GM19463 (cell line): ENCODE data around the gene OSBPL2.

Experiments
- ATAC-seq: cut with Tn5 transposase; IDR thresholded peaks from one replicate; pipeline ENCODE4 v1.9.1; 2021; ENCODE audit warnings: mild to moderate bottlenecking, moderate library complexity; ENCODE audit not compliant: unreplicated experiment

OSBPL2 gene

GRCh38 chr20:62252342-62252966 is 14.1 kb downstream of the OSBPL2 start:
- no peak for ATAC-seq

- ATAC-seq, result no peak
Measured at GRCh38 chr20:62253398-62253797, 15.1 kb downstream of the OSBPL2 start.

GRCh38 chr20:62254021-62254724 is 15.9 kb downstream of the OSBPL2 start:
- no peak for ATAC-seq

- no peak for ATAC-seq
Measured at GRCh38 chr20:62255976-62256375, 17.7 kb downstream of the OSBPL2 start.

- ATAC-seq, result no peak
Measured at GRCh38 chr20:62258499-62259293, 20.4 kb downstream of the OSBPL2 start.

GRCh38 chr20:62259294-62259565 is 20.9 kb downstream of the OSBPL2 start:
- ATAC-seq, result no peak

GRCh38 chr20:62262064-62262463 is 23.7 kb downstream of the OSBPL2 start:
- ATAC-seq, result no peak

GRCh38 chr20:62263396-62263795 is 25.1 kb downstream of the OSBPL2 start:
- ATAC-seq, result no peak

- no peak for ATAC-seq
Measured at GRCh38 chr20:62265365-62265764, 27.0 kb downstream of the OSBPL2 start.

- no peak for ATAC-seq
Measured at GRCh38 chr20:62266340-62266739, 28.0 kb downstream of the OSBPL2 start.

- no peak for ATAC-seq
Measured at GRCh38 chr20:62266851-62267250, 28.5 kb downstream of the OSBPL2 start.

GRCh38 chr20:62267543-62267942 is 29.2 kb downstream of the OSBPL2 start:
- ATAC-seq, result no peak

- ATAC-seq, result no peak
Measured at GRCh38 chr20:62268228-62268900, 30.0 kb downstream of the OSBPL2 start.

- no peak for ATAC-seq
Measured at GRCh38 chr20:62269378-62269777, 31.1 kb downstream of the OSBPL2 start.

GRCh38 chr20:62269871-62270270 is 31.6 kb downstream of the OSBPL2 start:
- no peak for ATAC-seq

GRCh38 chr20:62272200-62272599 is 33.9 kb downstream of the OSBPL2 start:
- no peak for ATAC-seq

GRCh38 chr20:62273416-62273815 is 35.1 kb downstream of the OSBPL2 start:
- ATAC-seq, result no peak

GRCh38 chr20:62274332-62274950 is 36.1 kb downstream of the OSBPL2 start:
- no peak for ATAC-seq

- no peak for ATAC-seq
Measured at GRCh38 chr20:62275219-62275618, 36.9 kb downstream of the OSBPL2 start.

GRCh38 chr20:62276439-62276838 is 38.1 kb downstream of the OSBPL2 start:
- ATAC-seq, result no peak

GRCh38 chr20:62277253-62277652 is 38.9 kb downstream of the OSBPL2 start:
- no peak for ATAC-seq
